Calu3 (cell line): Measurements from ENCODE around the gene IL7R. TPM values are rescaled to one million over a fixed set of nuclear protein-coding genes. Genes with fewer than 3 reads are reported as not detected.

Source experiments
- BruUV-seq: library from RNA; stranded (reverse); fragments of 400-500 nt; replicated peaks from 2 replicates; lab custom pipeline; 2021; lab: Mats Ljungman, UMichigan
- CTCF ChIA-PET: fragments of 300-600 bp; sonication (Branson Sonifier 250); formaldehyde crosslinking; loops from one replicate; lab custom pipeline; 2022; ENCODE audit warnings: antibody characterized with exemption; lab: Charles Lee
- DNase-seq: peaks from one replicate; pipeline ENCODE4 v3.0.0; 2022
- H3K27ac Mint-ChIP-seq: one replicate; pipeline ENCODE4 v1.8.0; 2022; ENCODE audit warnings: mixed read lengths; ENCODE audit not compliant: unreplicated experiment
- H3K27me3 Mint-ChIP-seq: one replicate; pipeline ENCODE4 v1.8.0; 2022; ENCODE audit warnings: mixed read lengths; ENCODE audit not compliant: unreplicated experiment
- H3K36me3 Mint-ChIP-seq: one replicate; pipeline ENCODE4 v1.8.0; 2022; ENCODE audit warnings: mild to moderate bottlenecking, moderate library complexity, mixed read lengths; ENCODE audit not compliant: insufficient read depth, unreplicated experiment
- H3K4me1 Mint-ChIP-seq: one replicate; pipeline ENCODE4 v1.8.0; 2022; ENCODE audit warnings: mild to moderate bottlenecking, low read depth, mixed read lengths; ENCODE audit not compliant: unreplicated experiment
- H3K4me3 Mint-ChIP-seq: one replicate; pipeline ENCODE4 v1.8.0; 2022; ENCODE audit warnings: mild to moderate bottlenecking, low read depth, moderate library complexity, mixed read lengths; ENCODE audit not compliant: unreplicated experiment
- H3K9me3 Mint-ChIP-seq: one replicate; pipeline ENCODE4 v1.8.0; 2022; ENCODE audit warnings: low read depth, mixed read lengths; ENCODE audit not compliant: unreplicated experiment
- CTCF ChIP-seq: fragments of 200-600 bp; IDR thresholded peaks from one replicate; pipeline ENCODE4 v1.8.0; 2022; ENCODE audit warnings: antibody characterized with exemption; ENCODE audit not compliant: unreplicated experiment
- intact Hi-C: fragments of 100-400 bp; cut with micrococcal nuclease; formaldehyde crosslinking; loops from one replicate; pipeline ENCODE4 v1.10.0; 2022; ENCODE audit not compliant: unreplicated experiment
- total RNA-seq: library from RNA; stranded (reverse); gene quantifications from 2 replicates; pipeline ENCODE4 v1.2.3, GENCODE V29; 2022

IL7R gene
- total RNA-seq, 1 experiment from 2014 or later: 0.19 TPM

DNA sequence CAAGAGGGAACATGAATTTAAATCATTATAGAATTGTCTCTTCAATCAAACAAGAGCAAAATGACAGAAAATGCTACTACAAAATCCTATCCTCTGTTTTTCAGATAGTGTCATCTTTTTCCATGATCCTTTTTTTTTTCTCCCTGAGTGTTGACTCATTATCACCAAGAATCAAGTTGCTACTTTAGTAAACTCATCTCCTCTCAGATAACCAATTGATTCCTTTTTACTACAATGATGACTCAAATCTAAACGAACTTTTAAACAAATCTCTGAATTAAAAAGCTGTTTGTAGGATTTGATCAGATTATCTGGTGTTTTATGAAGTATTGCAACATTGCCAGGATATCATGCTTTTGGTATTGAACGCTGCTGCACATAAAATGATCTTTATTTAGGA, 23.9 kb upstream of the IL7R start:
- intact Hi-C loops: no loop called here
- no peak for TF ChIP-seq CTCF
- no peaks in the 10 kb centered on the region for H3K27me3 Mint-ChIP-seq
- H3K9me3 Mint-ChIP-seq: no peaks in the 10 kb centered on the region
- no peak for DNase-seq
- no peak overlapping the region for H3K4me3 Mint-ChIP-seq
- no peaks in the 10 kb centered on the region for H3K4me1 Mint-ChIP-seq
- H3K36me3 Mint-ChIP-seq: no peaks in the 10 kb centered on the region
- BruUV-seq: no TSS peak
- CTCF ChIA-PET: no interaction called here
- H3K27ac Mint-ChIP-seq: no peak overlapping the region

GRCh38 chr5:35833224-35833623, 23.5 kb upstream of the IL7R start:
- no peak overlapping the region for H3K27ac Mint-ChIP-seq
- no peaks in the 10 kb centered on the region for H3K4me1 Mint-ChIP-seq
- CTCF ChIA-PET: no interaction called here
- intact Hi-C loops: no loop called here
- BruUV-seq: no TSS peak
- no peaks in the 10 kb centered on the region for H3K36me3 Mint-ChIP-seq
- no peaks in the 10 kb centered on the region for H3K9me3 Mint-ChIP-seq
- H3K27me3 Mint-ChIP-seq: no peaks in the 10 kb centered on the region
- H3K4me3 Mint-ChIP-seq: no peak overlapping the region
- no peak for TF ChIP-seq CTCF
- no peak for DNase-seq

DNA sequence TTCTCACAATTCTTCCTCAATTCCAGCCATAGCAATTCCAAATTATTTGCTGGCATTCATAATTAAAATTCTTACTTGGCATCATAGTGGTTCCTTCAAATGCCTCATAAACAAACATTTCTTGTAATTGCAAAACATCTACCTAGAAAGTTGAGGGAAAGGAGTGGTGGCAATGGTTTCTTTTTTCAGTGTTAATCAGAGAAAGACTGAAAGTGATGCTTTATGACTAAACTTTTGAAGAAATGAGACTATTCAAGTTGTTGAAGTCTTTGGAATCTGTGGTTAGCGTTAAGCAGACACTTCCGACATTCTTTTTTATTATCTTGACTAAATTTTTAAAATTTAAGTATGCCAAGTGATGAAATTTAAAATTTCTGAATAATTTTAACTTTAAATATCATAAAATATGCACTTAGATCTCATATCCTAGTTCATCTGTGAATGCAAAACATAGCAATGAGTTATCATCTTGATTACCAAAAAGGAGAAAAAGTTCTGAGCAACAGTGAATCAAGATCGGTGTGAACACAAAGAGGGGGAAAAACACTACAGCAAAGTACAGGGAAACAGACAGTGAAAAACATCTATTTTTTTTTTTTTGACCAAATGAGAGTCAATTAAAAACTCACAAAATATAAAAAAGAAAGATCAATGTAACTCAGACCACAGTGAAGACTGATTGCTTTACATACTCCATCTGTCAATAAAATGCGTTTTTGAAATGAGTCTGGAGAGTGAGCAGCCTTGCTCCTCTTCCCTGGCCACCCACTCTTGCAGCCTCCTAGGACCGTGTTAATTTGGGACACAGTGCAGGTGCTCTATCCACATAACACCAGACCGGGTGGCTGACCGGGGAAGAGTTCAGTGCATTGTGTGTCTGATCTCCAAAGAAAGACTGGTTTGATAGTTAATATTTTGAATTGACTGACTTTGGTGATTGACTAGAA, 20.6 kb upstream of the IL7R start:
- H3K4me1 Mint-ChIP-seq: no peaks in the 10 kb centered on the region
- no peaks in the 10 kb centered on the region for H3K27me3 Mint-ChIP-seq
- H3K36me3 Mint-ChIP-seq: no peaks in the 10 kb centered on the region
- no peak for DNase-seq
- CTCF ChIA-PET: no interaction called here
- no peak for TF ChIP-seq CTCF
- no peak overlapping the region for H3K4me3 Mint-ChIP-seq
- intact Hi-C loops: no loop called here
- H3K27ac Mint-ChIP-seq: no peak overlapping the region
- no TSS peak for BruUV-seq
- no peaks in the 10 kb centered on the region for H3K9me3 Mint-ChIP-seq

- Mint-ChIP-seq H3K9me3 (no peaks in the 10 kb centered on the region), H3K4me1 (no peaks in the 10 kb centered on the region), H3K27ac (no peak overlapping the region), H3K27me3 (no peaks in the 10 kb centered on the region), H3K36me3 (no peaks in the 10 kb centered on the region), H3K4me3 (no peak overlapping the region)
- no peak for DNase-seq
- TF ChIP-seq CTCF: no peak
- intact Hi-C loops: no loop called here
- CTCF ChIA-PET: no interaction called here
- no TSS peak for BruUV-seq
These were observed 18.2 kb upstream of the IL7R start for GRCh38 chr5:35838370-35839042.
